AG04450 (cell line): ENCODE data around the gene LPIN3. TPM values are rescaled to one million over a fixed set of nuclear protein-coding genes. Genes with fewer than 3 reads are reported as not detected.

Experiments used
- CTCF ChIA-PET: fragments of 300-600, 350-600 bp; formaldehyde crosslinking; extraction: SDS; loops from one replicate; lab custom pipeline; 2022; ENCODE audit warnings: antibody characterized with exemption, inconsistent platforms; lab: Charles Lee
- POLR2A ChIA-PET: fragments of 350-600 bp; formaldehyde crosslinking; extraction: SDS; loops from one replicate; lab custom pipeline; 2021; ENCODE audit warnings: antibody characterized with exemption, inconsistent platforms; lab: Yijun Ruan, JAX
- DNase-seq: peaks from one replicate; pipeline ENCODE4 v3.0.0-alpha.2; 2011; ENCODE audit warnings: low read depth, low spot score
- H3K27ac ChIP-seq: one replicate; pipeline ENCODE4 v1.5.1; 2012; ENCODE audit warnings: low read depth, low read length, control low read depth
- H3K27me3 ChIP-seq: one replicate; pipeline ENCODE4 v1.6.0; 2012; ENCODE audit warnings: low read length; ENCODE audit not compliant: control insufficient read depth, insufficient read depth
- H3K4me3 ChIP-seq: 2 replicates; pipeline ENCODE4 v1.5.1; 2011; ENCODE audit warnings: mild to moderate bottlenecking, low read depth, low read length, control low read depth
- H3K9me3 ChIP-seq: 2 replicates; pipeline ENCODE4 v1.5.1; 2012; ENCODE audit warnings: low read length; ENCODE audit not compliant: control insufficient read depth, insufficient read depth
- polyA plus RNA-seq: library from polyadenylated mRNA; depleted of rRNA; stranded (reverse); fragments of >200 nt; gene quantifications from 2 replicates; pipeline ENCODE4 v1.2.3, GENCODE V29; 2011
- TF ChIP-seq, protein P1 (sequence below): IDR thresholded peaks from 2 replicates; pipeline ENCODE4 v1.5.1; 2011; ENCODE audit warnings: low read depth, low read length, control low read depth, inconsistent platforms

The LPIN3 gene
- polyA plus RNA-seq, 1 experiment = 1.2 TPM

DNA sequence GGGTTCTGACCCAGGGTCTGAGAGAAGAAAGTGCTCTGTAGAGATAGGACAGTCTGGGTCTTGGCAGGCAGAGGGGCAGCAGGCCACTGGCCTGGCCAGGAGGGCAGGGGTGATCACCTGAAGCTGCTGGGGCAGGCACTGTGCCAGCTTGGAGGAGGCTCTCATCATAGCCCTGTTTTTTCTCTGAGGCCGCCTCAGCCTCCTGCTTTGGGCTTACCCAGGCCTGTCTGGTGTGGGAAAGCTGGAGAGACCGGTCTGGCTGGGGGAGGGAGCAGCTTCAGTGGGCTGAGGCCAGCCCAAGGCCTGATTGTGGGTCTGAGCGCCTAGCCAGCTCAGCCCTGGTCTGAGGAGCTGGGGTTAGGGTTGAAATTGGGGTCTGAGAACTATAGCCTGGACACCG, 3.9 kb downstream of the LPIN3 start:
- ChIA-PET CTCF (interaction anchor here (0.6 to 1.5 kb wide), 3 partner anchors 66 to 267 kb away, joined by 3 to 4 read pairs (median 4); no protein-coding TSS in a partner anchor), POLR2A (no interaction called here)
- no peak for DNase-seq
- H3K9me3 ChIP-seq = no peaks in the 10 kb centered on the region; the same call in 1 of the 2 replicates
- H3K4me3 ChIP-seq = no peak overlapping the region
- TF ChIP-seq, protein P1, sequence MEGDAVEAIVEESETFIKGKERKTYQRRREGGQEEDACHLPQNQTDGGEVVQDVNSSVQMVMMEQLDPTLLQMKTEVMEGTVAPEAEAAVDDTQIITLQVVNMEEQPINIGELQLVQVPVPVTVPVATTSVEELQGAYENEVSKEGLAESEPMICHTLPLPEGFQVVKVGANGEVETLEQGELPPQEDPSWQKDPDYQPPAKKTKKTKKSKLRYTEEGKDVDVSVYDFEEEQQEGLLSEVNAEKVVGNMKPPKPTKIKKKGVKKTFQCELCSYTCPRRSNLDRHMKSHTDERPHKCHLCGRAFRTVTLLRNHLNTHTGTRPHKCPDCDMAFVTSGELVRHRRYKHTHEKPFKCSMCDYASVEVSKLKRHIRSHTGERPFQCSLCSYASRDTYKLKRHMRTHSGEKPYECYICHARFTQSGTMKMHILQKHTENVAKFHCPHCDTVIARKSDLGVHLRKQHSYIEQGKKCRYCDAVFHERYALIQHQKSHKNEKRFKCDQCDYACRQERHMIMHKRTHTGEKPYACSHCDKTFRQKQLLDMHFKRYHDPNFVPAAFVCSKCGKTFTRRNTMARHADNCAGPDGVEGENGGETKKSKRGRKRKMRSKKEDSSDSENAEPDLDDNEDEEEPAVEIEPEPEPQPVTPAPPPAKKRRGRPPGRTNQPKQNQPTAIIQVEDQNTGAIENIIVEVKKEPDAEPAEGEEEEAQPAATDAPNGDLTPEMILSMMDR = no peak
- H3K27me3 ChIP-seq = no peaks in the 10 kb centered on the region
- no peak overlapping the region for H3K27ac ChIP-seq

DNA sequence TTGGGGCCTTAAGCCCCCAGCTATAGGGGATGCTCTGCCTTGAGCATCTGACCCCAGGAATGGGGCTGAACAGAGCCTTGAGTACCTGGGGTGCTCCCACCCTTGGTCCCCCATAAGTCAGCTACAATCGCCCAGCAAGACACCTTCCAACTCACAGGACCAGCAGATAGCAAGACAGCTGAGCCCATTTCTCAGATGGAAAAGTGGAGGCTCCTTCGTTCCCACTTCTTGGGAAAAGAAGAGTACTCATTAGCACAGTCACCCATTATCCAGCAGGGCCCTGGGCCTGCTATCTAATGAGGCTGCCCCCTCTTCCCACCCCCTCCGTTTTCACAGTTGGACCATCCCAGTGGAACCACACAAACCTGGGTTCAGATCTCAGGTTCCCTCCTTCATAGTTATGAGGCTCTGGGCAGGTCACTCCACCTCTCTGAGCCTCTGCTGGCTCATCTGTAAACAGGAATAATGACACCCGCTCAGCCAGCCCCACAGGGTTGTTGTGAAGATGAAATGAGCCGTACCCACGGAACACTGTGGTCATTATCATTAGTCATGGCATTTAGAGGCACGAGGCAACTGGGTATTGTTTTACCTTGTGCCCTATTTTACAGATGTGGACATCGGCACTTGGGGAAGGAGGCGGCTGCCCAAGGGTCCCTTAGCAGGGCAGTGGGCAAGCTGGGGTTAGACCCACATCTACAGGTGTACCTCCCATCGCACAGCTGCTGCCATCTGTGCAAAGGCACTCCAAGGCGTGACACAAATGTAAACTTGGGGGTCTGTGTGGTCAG, 4.5 kb downstream of the LPIN3 start:
- Histone ChIP-seq H3K27me3 (no peaks in the 10 kb centered on the region), H3K27ac (no peak overlapping the region), H3K4me3 (no peak overlapping the region), H3K9me3 (no peaks in the 10 kb centered on the region; the same call in 1 of the 2 replicates)
- TF ChIP-seq, protein P1 = no peak
- DNase-seq = no peak
- POLR2A ChIA-PET = no interaction called here
- CTCF ChIA-PET = interaction anchor here (0.7 kb wide), 1 partner anchor 65 kb away, joined by 3 read pairs; no protein-coding TSS in a partner anchor

DNA sequence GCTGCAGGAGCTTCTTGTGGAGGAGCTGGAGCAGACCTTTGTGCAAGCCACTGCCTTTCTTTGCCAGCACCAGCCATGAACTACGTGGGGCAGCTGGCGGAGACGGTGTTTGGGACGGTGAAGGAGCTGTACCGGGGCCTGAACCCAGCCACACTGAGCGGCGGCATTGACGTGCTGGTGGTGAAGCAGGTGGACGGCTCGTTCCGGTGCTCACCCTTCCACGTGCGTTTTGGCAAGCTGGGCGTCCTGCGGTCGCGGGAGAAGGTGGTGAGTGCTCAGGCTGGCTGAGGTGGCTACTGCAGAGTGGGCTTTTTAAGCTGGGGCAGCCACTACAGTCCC, 5.1 kb downstream of the LPIN3 start:
- H3K27me3 ChIP-seq = no peaks in the 10 kb centered on the region
- H3K27ac ChIP-seq = no peak overlapping the region
- TF ChIP-seq, protein P1 = no peak
- no peaks in the 10 kb centered on the region for H3K9me3 ChIP-seq
- CTCF ChIA-PET = no interaction called here
- POLR2A ChIA-PET = no interaction called here
- DNase-seq = no peak
- no peak overlapping the region for H3K4me3 ChIP-seq

DNA sequence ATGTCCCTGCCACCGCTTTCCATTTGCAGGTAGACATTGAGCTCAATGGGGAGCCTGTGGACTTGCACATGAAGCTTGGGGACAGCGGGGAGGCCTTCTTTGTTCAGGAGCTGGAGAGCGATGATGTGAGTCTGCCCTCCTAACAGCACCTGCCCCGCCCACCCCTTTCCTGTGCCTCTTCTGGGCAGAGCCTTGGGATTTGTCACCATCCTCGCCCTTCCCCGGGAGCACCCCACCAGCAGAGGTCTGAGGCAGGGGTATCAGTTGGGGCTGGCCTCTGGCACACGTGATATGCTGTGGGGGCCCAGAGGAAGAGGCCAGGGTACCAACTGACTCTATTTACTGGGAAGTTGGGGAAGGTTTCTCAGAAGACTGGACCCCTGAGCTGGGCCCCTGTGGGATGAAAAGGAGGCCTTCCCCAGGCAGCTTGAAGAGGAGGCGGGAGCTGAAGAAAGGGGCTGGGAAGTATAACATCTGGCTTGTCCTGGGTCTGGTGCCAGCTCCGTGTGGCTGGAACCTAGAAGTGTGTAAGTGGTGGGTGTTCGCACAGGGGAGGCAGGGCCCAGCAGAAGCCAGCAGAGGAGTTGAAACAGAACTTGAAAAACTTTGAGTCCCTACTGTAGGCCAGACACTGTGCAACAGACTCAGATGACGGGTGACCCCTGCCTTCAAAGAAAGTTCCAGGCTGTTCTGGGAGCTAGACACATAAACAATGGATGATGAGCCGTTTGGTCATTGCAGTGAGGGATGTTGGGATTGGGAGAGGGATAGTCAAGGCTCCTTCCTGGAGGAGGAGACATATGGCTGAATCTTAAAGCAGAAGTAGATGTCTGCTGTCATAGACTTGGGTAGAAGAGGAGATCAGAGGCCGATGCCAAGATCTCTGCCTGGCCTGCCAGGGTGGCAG, 7.2 kb downstream of the LPIN3 start:
- H3K27ac ChIP-seq = no peak overlapping the region
- H3K9me3 ChIP-seq = no peaks in the 10 kb centered on the region
- ChIA-PET POLR2A (no interaction called here), CTCF (interaction anchor here (0.6 to 2.2 kb wide), 5 partner anchors 8 to 175 kb away, joined by 3 to 9 read pairs (median 5); no protein-coding TSS in a partner anchor)
- no peak for DNase-seq
- H3K4me3 ChIP-seq = no peak overlapping the region
- no peaks in the 10 kb centered on the region for H3K27me3 ChIP-seq
- TF ChIP-seq, protein P1 = no peak
